ENCODE results near the gene CNTNAP2.

GRCh38 chr7:146722986-146723385 lies 606.4 kb downstream of the CNTNAP2 start:
- TF ChIP-seq, protein P1, sequence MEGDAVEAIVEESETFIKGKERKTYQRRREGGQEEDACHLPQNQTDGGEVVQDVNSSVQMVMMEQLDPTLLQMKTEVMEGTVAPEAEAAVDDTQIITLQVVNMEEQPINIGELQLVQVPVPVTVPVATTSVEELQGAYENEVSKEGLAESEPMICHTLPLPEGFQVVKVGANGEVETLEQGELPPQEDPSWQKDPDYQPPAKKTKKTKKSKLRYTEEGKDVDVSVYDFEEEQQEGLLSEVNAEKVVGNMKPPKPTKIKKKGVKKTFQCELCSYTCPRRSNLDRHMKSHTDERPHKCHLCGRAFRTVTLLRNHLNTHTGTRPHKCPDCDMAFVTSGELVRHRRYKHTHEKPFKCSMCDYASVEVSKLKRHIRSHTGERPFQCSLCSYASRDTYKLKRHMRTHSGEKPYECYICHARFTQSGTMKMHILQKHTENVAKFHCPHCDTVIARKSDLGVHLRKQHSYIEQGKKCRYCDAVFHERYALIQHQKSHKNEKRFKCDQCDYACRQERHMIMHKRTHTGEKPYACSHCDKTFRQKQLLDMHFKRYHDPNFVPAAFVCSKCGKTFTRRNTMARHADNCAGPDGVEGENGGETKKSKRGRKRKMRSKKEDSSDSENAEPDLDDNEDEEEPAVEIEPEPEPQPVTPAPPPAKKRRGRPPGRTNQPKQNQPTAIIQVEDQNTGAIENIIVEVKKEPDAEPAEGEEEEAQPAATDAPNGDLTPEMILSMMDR (IDR thresholded peaks at IDR 0.05) = no peak
- no peak for TF ChIP-seq POLR2A (IDR thresholded peaks at IDR 0.05)
